Smooth muscle cell (in vitro differentiated cells): Measurements from ENCODE around the gene ABHD16A. TPM values are rescaled to one million over a fixed set of nuclear protein-coding genes. Genes with fewer than 3 reads are reported as not detected.

Experiments used
- DNase-seq: peaks from one replicate; lab custom pipeline; 2025; ENCODE audit not compliant: unreplicated experiment; lab: John Stamatoyannopoulos, UW
- H2AFZ ChIP-seq: fragments of 200-600 bp; sonication (generic); 2 replicates; pipeline ENCODE4 v1.6.0; 2016; ENCODE audit warnings: antibody characterized with exemption, low read depth, mild to moderate bottlenecking
- H3F3A ChIP-seq: fragments of 200-600 bp; sonication (generic); 2 replicates; pipeline ENCODE4 v1.6.0; 2017; ENCODE audit warnings: antibody characterized with exemption, low read depth
- H3K27ac ChIP-seq: fragments of 200-600 bp; sonication (generic); 2 replicates; pipeline ENCODE4 v1.5.1; 2016; ENCODE audit warnings: low read depth, mild to moderate bottlenecking
- H3K27me3 ChIP-seq: fragments of 200-600 bp; sonication (generic); 2 replicates; pipeline ENCODE4 v1.6.1; 2016; ENCODE audit warnings: low read depth, mild to moderate bottlenecking
- H3K36me3 ChIP-seq: fragments of 200-600 bp; sonication (generic); 2 replicates; pipeline ENCODE4 v1.5.1; 2016; ENCODE audit warnings: low read depth
- H3K4me1 ChIP-seq: fragments of 200-600 bp; sonication (generic); 2 replicates; pipeline ENCODE4 v1.5.1; 2016; ENCODE audit warnings: low read depth
- H3K4me2 ChIP-seq: fragments of 200-600 bp; sonication (generic); 2 replicates; pipeline ENCODE4 v1.6.0; 2016; ENCODE audit warnings: mild to moderate bottlenecking
- H3K4me3 ChIP-seq: fragments of 200-600 bp; sonication (generic); 2 replicates; pipeline ENCODE4 v1.5.1; 2016; ENCODE audit warnings: mild to moderate bottlenecking
- H3K79me2 ChIP-seq: fragments of 200-600 bp; sonication (generic); 2 replicates; pipeline ENCODE4 v1.6.0; 2016; ENCODE audit warnings: low read depth, mild to moderate bottlenecking
- H3K9ac ChIP-seq: fragments of 200-600 bp; sonication (generic); 2 replicates; pipeline ENCODE4 v1.6.0; 2016; ENCODE audit warnings: low read depth
- H3K9me3 ChIP-seq: fragments of 200-600 bp; sonication (generic); replicated peaks from 2 replicates; pipeline ENCODE4 v1.5.1; 2016; ENCODE audit warnings: low read depth
- H4K20me1 ChIP-seq: fragments of 200-600 bp; sonication (generic); 2 replicates; pipeline ENCODE4 v1.6.0; 2016; ENCODE audit warnings: low read depth
- CTCF ChIP-seq: fragments of 200-600 bp; sonication (generic); IDR thresholded peaks from 2 replicates; pipeline ENCODE4 v1.5.1; 2017; ENCODE audit warnings: borderline replicate concordance, mild to moderate bottlenecking, antibody characterized with exemption; ENCODE audit not compliant: insufficient read depth, poor library complexity, severe bottlenecking
- WGBS: methylation state at CpG from one replicate; pipeline ENCODE4 v1.1.7; 2016; ENCODE audit warnings: low lambda C conversion rate; 5-methylcytosine and 5-hydroxymethylcytosine counted together
- polyA plus RNA-seq: library from polyadenylated mRNA; unstranded; fragments of >200 nt; fragmentation: Nextera tagmentation; extraction: Ambion mirVana; gene quantifications from 2 replicates; pipeline ENCODE4 v1.2.1, GENCODE V29; 2016
- total RNA-seq: library from RNA; depleted of rRNA; stranded (reverse); fragments of >200 nt; gene quantifications from 2 replicates; pipeline ENCODE4 v1.2.3, GENCODE V29; 2014

The ABHD16A gene
- total and polyA plus RNA-seq, 2 experiments from 2014 or later = 24.9 to 39.9 TPM

GRCh38 chr6:31740397-31741223, 37.5 kb upstream of the ABHD16A start:
- peaks cover 18% of the 10 kb centered on the region for H3F3A ChIP-seq
- peak overlapping the region; percentile 63 for H3K4me3 ChIP-seq
- H3K4me2 ChIP-seq = peak overlapping the region; percentile 96
- H3K27me3 ChIP-seq = no peaks in the 10 kb centered on the region
- no peaks in the 10 kb centered on the region for H3K36me3 ChIP-seq
- peaks cover 14% of the 10 kb centered on the region for H3K79me2 ChIP-seq
- 38% methylated on average over 29 of the region's 29 CpGs for WGBS
- H3K9ac ChIP-seq = peak overlapping the region; percentile 41
- no peak for DNase-seq
- H2AFZ ChIP-seq = peak overlapping the region; percentile 63
- H3K27ac ChIP-seq = peak overlapping the region; percentile 38
- H4K20me1 ChIP-seq = no peaks in the 10 kb centered on the region
- TF ChIP-seq CTCF = no peak
- no peaks in the 10 kb centered on the region for H3K9me3 ChIP-seq
- peaks cover 49% of the 10 kb centered on the region for H3K4me1 ChIP-seq

DNA sequence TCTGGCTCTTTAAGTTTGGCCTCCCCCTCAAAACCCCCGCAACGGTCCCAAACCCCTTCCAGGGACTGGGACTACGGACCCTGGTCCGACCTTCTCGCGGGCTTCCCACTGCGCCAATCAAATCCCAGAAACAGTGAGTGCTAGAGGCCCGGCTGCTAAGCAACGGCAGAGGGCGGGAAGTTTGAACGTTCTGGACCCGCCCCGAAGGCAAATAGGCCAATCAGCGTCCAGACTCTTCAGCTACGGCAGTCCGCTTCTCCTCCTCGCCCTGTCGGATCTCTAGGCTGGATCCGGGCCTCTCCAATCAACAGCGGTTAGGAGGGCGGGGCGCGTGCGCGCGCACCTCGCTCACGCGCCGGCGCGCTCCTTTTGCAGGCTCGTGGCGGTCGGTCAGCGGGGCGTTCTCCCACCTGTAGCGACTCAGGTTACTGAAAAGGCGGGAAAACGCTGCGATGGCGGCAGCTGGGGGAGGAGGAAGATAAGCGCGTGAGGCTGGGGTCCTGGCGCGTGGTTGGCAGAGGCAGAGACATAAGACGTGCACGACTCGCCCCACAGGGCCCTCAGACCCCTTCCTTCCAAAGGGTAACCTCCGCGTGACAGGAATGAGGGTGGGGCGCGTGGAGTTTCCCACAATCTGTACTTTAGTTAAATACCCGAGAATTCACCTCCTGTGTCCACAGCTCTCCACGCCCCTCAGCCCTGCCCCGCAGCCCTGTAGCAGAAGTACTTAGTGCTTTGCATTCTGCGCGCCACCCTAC, 36.7 kb upstream of the ABHD16A start, which contains the start of gene MSH5:
MSH5 (plus strand) TSS at position 367 of the 758 bp plus-strand sequence. CDS start 462 bp downstream, outside the sequence.
- 3% methylated on average over 56 of the region's 58 CpGs for WGBS
- H3K4me1 ChIP-seq = peaks cover 49% of the 10 kb centered on the region
- peaks cover 2% of the 10 kb centered on the region for H4K20me1 ChIP-seq
- H3K9me3 ChIP-seq = no peaks in the 10 kb centered on the region
- peak within 1 kb of the TSS; percentile 63 for H2AFZ ChIP-seq
- peak within 1 kb of the TSS; percentile 63 for H3K4me3 ChIP-seq
- TF ChIP-seq CTCF = no peak
- no peaks in the 10 kb centered on the region for H3K27me3 ChIP-seq
- peaks cover 21% of the 10 kb centered on the region for H3K79me2 ChIP-seq
- H3K27ac ChIP-seq = peak within 1 kb of the TSS; percentile 87
- H3F3A ChIP-seq = peaks cover 21% of the 10 kb centered on the region
- DNase-seq = peak; percentile 88
- H3K9ac ChIP-seq = peak within 1 kb of the TSS; percentile 41
- H3K36me3 ChIP-seq = no peaks in the 10 kb centered on the region
- peak within 1 kb of the TSS; percentile 96 for H3K4me2 ChIP-seq

GRCh38 chr6:31737991-31738979, 35.2 kb upstream of the ABHD16A start:
- peak; percentile 19 for TF ChIP-seq CTCF
- peaks cover 34% of the 10 kb centered on the region for H3F3A ChIP-seq
- H2AFZ ChIP-seq = peak overlapping the region; percentile 12
- H3K4me3 ChIP-seq = peak overlapping the region; percentile 99
- peaks cover 17% of the 10 kb centered on the region for H4K20me1 ChIP-seq
- no peaks in the 10 kb centered on the region for H3K9me3 ChIP-seq
- DNase-seq = no peak
- H3K79me2 ChIP-seq = peaks cover 36% of the 10 kb centered on the region
- H3K27ac ChIP-seq = peak overlapping the region; percentile 84
- H3K36me3 ChIP-seq = no peaks in the 10 kb centered on the region
- peak overlapping the region; percentile 41 for H3K9ac ChIP-seq
- peaks cover 45% of the 10 kb centered on the region for H3K4me1 ChIP-seq
- no peaks in the 10 kb centered on the region for H3K27me3 ChIP-seq
- WGBS = 26% methylated on average over 6 of the region's 6 CpGs
- peak overlapping the region; percentile 100 for H3K4me2 ChIP-seq
